ENCODE measurements around the gene ZNF780B. TPM values are rescaled to one million over a fixed set of nuclear protein-coding genes. Genes with fewer than 3 reads are reported as not detected.

ZNF780B gene
- total and polyA plus RNA-seq, 9 donors = 5.4 to 36.1 (median 25.4) TPM

- H3K27me3 ChIP-seq = no peaks in the 10 kb centered on the region
- WGBS, 3 donors = 88 to 92% (median 90%) methylated on average over 4 of the region's 4 CpGs
- DNase-seq = no peak
- H3K9me3 ChIP-seq = no peaks in the 10 kb centered on the region
- no peaks in the 10 kb centered on the region for H3K4me1 ChIP-seq (ENCODE audit: insufficient read depth)
- no peaks in the 10 kb centered on the region for H3K36me3 ChIP-seq
- H3K27ac ChIP-seq = no peak overlapping the region
- no peak overlapping the region for H3K4me3 ChIP-seq
- no peak for TF ChIP-seq EP300 (IDR thresholded peaks at IDR 0.05)
- intact Hi-C loops (cut with DNase I) = no loop called here
These were observed 50.2 kb downstream of the ZNF780B start for GRCh38 chr19:40005691-40006272.

GRCh38 chr19:39998501-39998900 lies 57.5 kb downstream of the ZNF780B start:
- 84 to 96% (median 94%) methylated on average over 4 of the region's 4 CpGs for WGBS, 3 donors
- no peak for TF ChIP-seq CTCF (IDR thresholded peaks at IDR 0.05)
- TF ChIP-seq EP300 (IDR thresholded peaks at IDR 0.05) = no peak
- no peak for TF ChIP-seq POLR2A (IDR thresholded peaks at IDR 0.05)
- Histone ChIP-seq H3K27ac (no peak overlapping the region), H3K4me1 (ENCODE audit: insufficient read depth) (no peaks in the 10 kb centered on the region), H3K4me3 (no peak overlapping the region), H3K36me3 (no peaks in the 10 kb centered on the region), H3K27me3 (no peaks in the 10 kb centered on the region), H3K9me3 (no peaks in the 10 kb centered on the region)
- intact Hi-C loops (cut with DNase I) = no loop called here
- no peak for DNase-seq

GRCh38 chr19:39997638-39998216 lies 58.3 kb downstream of the ZNF780B start:
- WGBS, 3 donors = 60 to 77% (median 61%) methylated on average over 5 of the region's 5 CpGs
- Histone ChIP-seq H3K9me3 (no peaks in the 10 kb centered on the region), H3K4me1 (ENCODE audit: insufficient read depth) (no peaks in the 10 kb centered on the region), H3K27me3 (no peaks in the 10 kb centered on the region), H3K4me3 (peak overlapping the region; percentile 84), H3K27ac (peak overlapping the region; percentile 57 to 62), H3K36me3 (no peaks in the 10 kb centered on the region)
- intact Hi-C loops (cut with DNase I) = no loop called here
- no peak for DNase-seq
- TF ChIP-seq POLR2A (IDR thresholded peaks at IDR 0.05) (no peak), EP300 (IDR thresholded peaks at IDR 0.05) (no peak), CTCF (IDR thresholded peaks at IDR 0.05) (no peak)

GRCh38 chr19:39996811-39997637 lies 59.0 kb downstream of the ZNF780B start, which contains the start of gene ZNF546:
Gene ZNF546 (plus strand): TSS chr19:39997060. CDS start chr19:39998327, 1,267 bp downstream.
- WGBS, 3 donors = 3 to 6% (median 4%) methylated on average over 49 to 53 of the region's 53 CpGs
- Histone ChIP-seq H3K27me3 (no peaks in the 10 kb centered on the region), H3K9me3 (no peaks in the 10 kb centered on the region), H3K36me3 (no peaks in the 10 kb centered on the region), H3K4me1 (ENCODE audit: insufficient read depth) (no peaks in the 10 kb centered on the region), H3K4me3 (peak within 1 kb of the TSS; percentile 84), H3K27ac (peak within 1 kb of the TSS; percentile 57 to 62)
- TF ChIP-seq CTCF (IDR thresholded peaks at IDR 0.05) (peak in 1 of 3 donors; percentile 14), EP300 (IDR thresholded peaks at IDR 0.05) (no peak), POLR2A (IDR thresholded peaks at IDR 0.05) (peak; percentile 87)
- DNase-seq = peak; percentile 84 to 91 (median 88)
- intact Hi-C loops (cut with DNase I) = no loop called here
